SU-DHL-6 (cell line): ENCODE data around the gene UCMA.
"Not testable (repeated sequence)": the region's sequence is repeated elsewhere in the genome, so short reads cannot be mapped to it uniquely, and the experiment has no call there.

Source experiments
- H2AFZ ChIP-seq: fragments of 200-600 bp; sonication (generic); 2 replicates; pipeline ENCODE4 v1.6.1; 2014; ENCODE audit warnings: low read depth, mild to moderate bottlenecking, moderate library complexity, mixed read lengths, antibody characterized with exemption, low read length; ENCODE audit not compliant: severe bottlenecking
- H3F3A ChIP-seq: fragments of 200-600 bp; shearing (Covaris generic); 2 replicates; pipeline ENCODE4 v1.6.0; 2016; ENCODE audit warnings: antibody characterized with exemption, mild to moderate bottlenecking; ENCODE audit not compliant: insufficient read depth
- H3K27ac ChIP-seq: fragments of 200-600 bp; sonication (generic); 2 replicates; pipeline ENCODE4 v1.5.1; 2016; ENCODE audit warnings: low read depth, mild to moderate bottlenecking, low read length, moderate library complexity, mixed read lengths
- H3K27me3 ChIP-seq: fragments of 200-600 bp; sonication (generic), shearing (Covaris generic); 2 replicates; pipeline ENCODE4 v1.6.0; 2014; ENCODE audit warnings: mild to moderate bottlenecking, low read length
- H3K36me3 ChIP-seq: fragments of 200-600 bp; sonication (generic); 2 replicates; pipeline ENCODE4 v1.6.1; 2014; ENCODE audit warnings: mild to moderate bottlenecking, low read length, mixed read lengths
- H3K4me2 ChIP-seq: fragments of 300-600, 200-600 bp; shearing (Covaris generic), sonication (generic); 2 replicates; pipeline ENCODE4 v1.6.0; 2014; ENCODE audit warnings: low read length, low read depth, mild to moderate bottlenecking; ENCODE audit not compliant: poor library complexity, severe bottlenecking
- H3K4me3 ChIP-seq: fragments of 200-600 bp; sonication (generic); 2 replicates; pipeline ENCODE4 v1.5.1; 2014; ENCODE audit warnings: antibody characterized with exemption, low read length, mild to moderate bottlenecking, mixed read lengths; ENCODE audit not compliant: insufficient read depth, poor library complexity, severe bottlenecking
- H3K79me2 ChIP-seq: fragments of 200-600 bp; sonication (generic); 2 replicates; pipeline ENCODE4 v1.6.1; 2014; ENCODE audit warnings: mild to moderate bottlenecking, low read length, moderate library complexity; ENCODE audit not compliant: insufficient read depth
- H3K9ac ChIP-seq: fragments of 200-600 bp; sonication (generic); 2 replicates; pipeline ENCODE4 v1.7.0; 2014; ENCODE audit warnings: mild to moderate bottlenecking, low read length
- H3K9me2 ChIP-seq: fragments of 200-600 bp; sonication (generic); replicated peaks from 2 replicates; pipeline ENCODE4 v1.6.1; 2014; ENCODE audit warnings: low read length; ENCODE audit not compliant: insufficient read depth
- H3K9me3 ChIP-seq: fragments of 200-600 bp; sonication (generic); 2 replicates; pipeline ENCODE4 v1.6.1; 2014; ENCODE audit warnings: low read length, mixed read lengths; ENCODE audit not compliant: insufficient read depth
- H4K20me1 ChIP-seq: fragments of 200-600 bp; sonication (generic); 2 replicates; pipeline ENCODE4 v1.6.1; 2014; ENCODE audit warnings: low read depth, mild to moderate bottlenecking, antibody characterized with exemption, low read length, moderate library complexity, mixed read lengths
- CTCF ChIP-seq: fragments of 200-600 bp; sonication (generic); IDR thresholded peaks from one replicate; pipeline ENCODE4 v1.5.1; 2017; ENCODE audit warnings: antibody characterized with exemption, mild to moderate bottlenecking, low read length, moderate library complexity; ENCODE audit not compliant: insufficient read depth, poor library complexity, severe bottlenecking
- EZH2phosphoT487 ChIP-seq: fragments of 200-600 bp; sonication (generic), shearing (Covaris generic); conservative IDR thresholded peaks from 2 replicates; pipeline ENCODE4 v1.6.1; 2018; ENCODE audit warnings: mild to moderate bottlenecking, antibody characterized with exemption, low read length, moderate library complexity, mixed read lengths

Gene UCMA

GRCh38 chr10:13234172-13234571 lies at the start of gene UCMA:
Gene UCMA, minus strand, starts transcription at chr10:13234374. Its CDS starts 116 bp downstream, at chr10:13234258.
- no peak within 1 kb of the TSS for H3K9ac ChIP-seq
- TF ChIP-seq CTCF (no peak), EZH2phosphoT487 (no peak)
- no peaks in the 10 kb centered on the region for H3K79me2 ChIP-seq
- H3K27me3 ChIP-seq = no peaks in the 10 kb centered on the region
- H3K9me3 ChIP-seq = no peaks in the 10 kb centered on the region
- no peaks in the 10 kb centered on the region for H3K9me2 ChIP-seq
- no peak within 1 kb of the TSS for H3K27ac ChIP-seq
- H3K36me3 ChIP-seq = no peaks in the 10 kb centered on the region
- H3K4me3 ChIP-seq = no peak within 1 kb of the TSS
- H4K20me1 ChIP-seq = no peaks in the 10 kb centered on the region
- no peak within 1 kb of the TSS for H3K4me2 ChIP-seq
- H2AFZ ChIP-seq = no peak within 1 kb of the TSS
- H3F3A ChIP-seq = no peaks in the 10 kb centered on the region

GRCh38 chr10:13282348-13282747 lies 48.2 kb upstream of the UCMA start:
- not testable (repeated sequence) for H3K4me2 ChIP-seq, H3F3A ChIP-seq, H3K9me3 ChIP-seq, H3K36me3 ChIP-seq, H2AFZ ChIP-seq, H3K9ac ChIP-seq, H3K27ac ChIP-seq, H4K20me1 ChIP-seq, H3K4me3 ChIP-seq, H3K9me2 ChIP-seq, H3K27me3 ChIP-seq, H3K79me2 ChIP-seq

- Histone ChIP-seq H2AFZ (no peak overlapping the region), H3K9ac (no peak overlapping the region), H3K27me3 (no peaks in the 10 kb centered on the region), H3K4me2 (no peak overlapping the region), H4K20me1 (no peaks in the 10 kb centered on the region), H3K27ac (no peak overlapping the region), H3K9me2 (no peaks in the 10 kb centered on the region), H3K4me3 (no peak overlapping the region), H3K9me3 (no peaks in the 10 kb centered on the region), H3K79me2 (no peaks in the 10 kb centered on the region), H3F3A (peaks cover 10% of the 10 kb centered on the region), H3K36me3 (no peaks in the 10 kb centered on the region)
- TF ChIP-seq CTCF = no peak
- TF ChIP-seq EZH2phosphoT487 = no peak
Observed at GRCh38 chr10:13276749-13277365, 42.7 kb upstream of the UCMA start.

- not testable (repeated sequence) for H3K27me3 ChIP-seq, H3K9ac ChIP-seq, H3K36me3 ChIP-seq, H3K9me2 ChIP-seq, H3K9me3 ChIP-seq, H3K27ac ChIP-seq, H3K4me2 ChIP-seq, H4K20me1 ChIP-seq, H3K4me3 ChIP-seq, H3K79me2 ChIP-seq, H2AFZ ChIP-seq
- peaks cover 13% of the 10 kb centered on the region for H3F3A ChIP-seq
Observed at GRCh38 chr10:13276146-13276545, 42.0 kb upstream of the UCMA start.
